Measurements from ENCODE around the gene WSCD1. TPM values are rescaled to one million over a fixed set of nuclear protein-coding genes. Genes with fewer than 3 reads are reported as not detected.

The WSCD1 gene
- total RNA-seq, 2 experiments from 2014 or later = 0.05 TPM; not detected in 1

- Mint-ChIP-seq H3K4me3 (no peak overlapping the region), H3K27ac (no peak overlapping the region), H3K27me3 (no peaks in the 10 kb centered on the region), H3K9me3 (no peaks in the 10 kb centered on the region), H3K36me3 (ENCODE audit: low read depth) (no peaks in the 10 kb centered on the region), H3K4me1 (ENCODE audit: low read depth) (no peaks in the 10 kb centered on the region)
- no peak for TF ChIP-seq CTCF (IDR thresholded peaks at IDR 0.05)
- intact Hi-C loops (cut with micrococcal nuclease) = no loop called here
- ChIA-PET CTCF (no interaction called here), POLR2A (no interaction called here)
- ATAC-seq (no peak), DNase-seq (no peak)
Observed at GRCh38 chr17:6095501-6095900, 25.3 kb downstream of the WSCD1 start.

- intact Hi-C loops (cut with micrococcal nuclease) = no loop called here
- H3K4me1 Mint-ChIP-seq (ENCODE audit: low read depth) = no peaks in the 10 kb centered on the region
- no peak overlapping the region for H3K4me3 Mint-ChIP-seq
- ChIA-PET CTCF (no interaction called here), POLR2A (no interaction called here)
- H3K9me3 Mint-ChIP-seq = no peaks in the 10 kb centered on the region
- H3K27me3 Mint-ChIP-seq = no peaks in the 10 kb centered on the region
- no peaks in the 10 kb centered on the region for H3K36me3 Mint-ChIP-seq (ENCODE audit: low read depth)
- no peak for TF ChIP-seq CTCF (IDR thresholded peaks at IDR 0.05)
- ATAC-seq (no peak), DNase-seq (no peak)
- no peak overlapping the region for H3K27ac Mint-ChIP-seq
Observed at GRCh38 chr17:6096201-6097004, 26.2 kb downstream of the WSCD1 start.

- Mint-ChIP-seq H3K27me3 (no peaks in the 10 kb centered on the region), H3K27ac (no peak overlapping the region), H3K9me3 (no peaks in the 10 kb centered on the region), H3K4me3 (no peak overlapping the region), H3K36me3 (ENCODE audit: low read depth) (no peaks in the 10 kb centered on the region), H3K4me1 (ENCODE audit: low read depth) (no peaks in the 10 kb centered on the region)
- ATAC-seq = no peak
- intact Hi-C loops (cut with micrococcal nuclease) = no loop called here
- ChIA-PET CTCF (no interaction called here), POLR2A (no interaction called here)
- no peak for TF ChIP-seq CTCF (IDR thresholded peaks at IDR 0.05)
- DNase-seq = no peak
Observed at GRCh38 chr17:6097005-6097279, 26.8 kb downstream of the WSCD1 start.

GRCh38 chr17:6098050-6098822 lies 28.1 kb downstream of the WSCD1 start:
- no peaks in the 10 kb centered on the region for H3K36me3 Mint-ChIP-seq (ENCODE audit: low read depth)
- intact Hi-C loops (cut with micrococcal nuclease) = no loop called here
- ATAC-seq (no peak), DNase-seq (no peak)
- H3K4me1 Mint-ChIP-seq (ENCODE audit: low read depth) = no peaks in the 10 kb centered on the region
- TF ChIP-seq CTCF (IDR thresholded peaks at IDR 0.05) = no peak
- no peaks in the 10 kb centered on the region for H3K27me3 Mint-ChIP-seq
- no peaks in the 10 kb centered on the region for H3K9me3 Mint-ChIP-seq
- H3K27ac Mint-ChIP-seq = no peak overlapping the region
- H3K4me3 Mint-ChIP-seq = no peak overlapping the region
- ChIA-PET CTCF (no interaction called here), POLR2A (no interaction called here)

GRCh38 chr17:6098823-6099180 lies 28.6 kb downstream of the WSCD1 start:
- ChIA-PET CTCF (no interaction called here), POLR2A (no interaction called here)
- no peak overlapping the region for H3K4me3 Mint-ChIP-seq
- no peak overlapping the region for H3K27ac Mint-ChIP-seq
- no peak for ATAC-seq
- no peaks in the 10 kb centered on the region for H3K4me1 Mint-ChIP-seq (ENCODE audit: low read depth)
- no peak for TF ChIP-seq CTCF (IDR thresholded peaks at IDR 0.05)
- no peaks in the 10 kb centered on the region for H3K27me3 Mint-ChIP-seq
- intact Hi-C loops (cut with micrococcal nuclease) = no loop called here
- no peak for DNase-seq
- no peaks in the 10 kb centered on the region for H3K36me3 Mint-ChIP-seq (ENCODE audit: low read depth)
- H3K9me3 Mint-ChIP-seq = no peaks in the 10 kb centered on the region
